Measurements from ENCODE around the gene MYLK2. TPM values are rescaled to one million over a fixed set of nuclear protein-coding genes. Genes with fewer than 3 reads are reported as not detected.
"Not testable (repeated sequence)": the region's sequence is repeated elsewhere in the genome, so short reads cannot be mapped to it uniquely, and the experiment has no call there.

The MYLK2 gene
- total and polyA plus RNA-seq, 4 experiments from 2014 or later = not detected

DNA sequence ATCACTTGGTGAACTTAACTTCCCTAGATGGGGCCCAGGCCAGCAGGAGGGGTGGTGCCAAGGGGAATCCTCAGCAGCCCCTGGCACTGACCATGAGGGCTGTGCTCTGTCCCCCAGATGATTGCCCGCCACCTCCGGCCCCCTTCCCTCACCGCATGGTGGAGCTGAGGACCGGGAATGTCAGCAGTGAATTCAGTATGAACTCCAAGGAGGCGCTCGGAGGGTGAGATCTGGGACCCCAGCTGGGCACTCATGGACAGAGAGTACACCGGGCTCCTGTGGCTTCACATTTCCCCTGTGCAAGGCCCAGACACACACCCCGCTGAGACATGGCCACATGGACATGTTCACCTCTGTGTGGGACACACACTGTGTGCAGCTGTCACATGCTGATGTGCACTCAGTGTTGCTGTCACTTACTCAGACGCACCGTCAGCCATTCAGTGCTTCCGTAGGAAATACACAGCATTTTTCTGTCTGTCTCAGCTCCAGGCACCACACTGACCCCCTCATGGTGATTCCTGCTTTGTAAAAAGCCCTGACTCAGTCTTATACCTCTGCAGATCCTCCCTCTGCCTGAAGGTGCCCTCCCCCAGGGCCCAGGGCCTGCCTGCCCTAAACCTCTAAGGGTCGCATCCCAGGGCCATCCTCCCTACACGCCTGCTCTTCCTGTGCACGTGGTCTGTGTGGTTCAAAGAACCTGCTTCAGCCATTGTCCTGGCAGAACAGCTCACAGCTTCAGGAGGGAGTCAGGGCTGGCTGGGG lies 4.4 kb downstream of the MYLK2 start:
- no peaks in the 10 kb centered on the region for H3K36me3 Mint-ChIP-seq
- Histone ChIP-seq H3K27me3 (ENCODE audit: insufficient read depth, low read length) (no peaks in the 10 kb centered on the region), H3K4me1 (ENCODE audit: insufficient read depth, low read length) (no peaks in the 10 kb centered on the region), H3K36me3 (ENCODE audit: insufficient read depth, low read length) (no peaks in the 10 kb centered on the region), H3K9me3 (ENCODE audit: control insufficient read depth in 1 of 2, low read length in 2 of 2) (no peaks in the 10 kb centered on the region), H3K27ac (ENCODE audit: low read depth, low read length) (no peak overlapping the region), H3K4me3 (ENCODE audit: low read length in 2 of 2) (no peak overlapping the region)
- intact Hi-C loops (cut with micrococcal nuclease) = loop anchor here (1.0 to 10.0 kb wide), 3 partner anchors 269 to 955 kb away; no protein-coding TSS in a partner anchor
- ChIA-PET POLR2A (ENCODE audit: partially characterized antibody) (no interaction called here), CTCF (ENCODE audit: partially characterized antibody) (interaction anchor here (0.6 to 5.3 kb wide), 22 partner anchors 10 to 955 kb away, joined by 3 to 47 read pairs (median 8); partner anchors contain the start of gene PDRG1)
- H3K27me3 Mint-ChIP-seq = peaks cover 0 to 2% of the 10 kb centered on the region in 2 donors
- H3K4me3 Mint-ChIP-seq = peak overlapping the region in 1 of 8 donors; percentile 29
- peaks cover 0 to 7% (median 6%) of the 10 kb centered on the region in 4 donors for H3K4me1 Mint-ChIP-seq
- no peak for DNase-seq
- H3K27ac Mint-ChIP-seq = no peak overlapping the region
- no peaks in the 10 kb centered on the region for H3K9me3 Mint-ChIP-seq

DNA sequence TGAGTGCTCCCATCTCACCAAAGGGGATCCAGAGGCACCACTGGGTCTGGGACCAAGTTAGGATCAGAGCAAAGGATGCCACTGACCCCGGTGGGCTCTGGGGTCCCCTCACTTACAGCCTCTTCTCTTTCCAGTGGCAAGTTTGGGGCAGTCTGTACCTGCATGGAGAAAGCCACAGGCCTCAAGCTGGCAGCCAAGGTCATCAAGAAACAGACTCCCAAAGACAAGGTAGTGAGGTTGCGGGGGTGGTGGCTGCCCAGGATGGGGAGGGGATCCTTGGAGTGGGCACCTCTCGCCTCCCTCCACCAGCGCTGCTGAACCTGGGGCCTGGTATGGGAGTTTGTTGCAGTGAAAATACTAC lies 4.9 kb downstream of the MYLK2 start:
- Mint-ChIP-seq H3K4me3 (no peak overlapping the region), H3K4me1 (peaks cover 0 to 7% (median 6%) of the 10 kb centered on the region in 4 donors), H3K27me3 (peaks cover 0 to 2% of the 10 kb centered on the region in 2 donors), H3K9me3 (no peaks in the 10 kb centered on the region), H3K27ac (no peak overlapping the region), H3K36me3 (no peaks in the 10 kb centered on the region)
- Histone ChIP-seq H3K4me3 (ENCODE audit: low read length in 2 of 2) (no peak overlapping the region), H3K27ac (ENCODE audit: low read depth, low read length) (no peak overlapping the region), H3K27me3 (ENCODE audit: insufficient read depth, low read length) (no peaks in the 10 kb centered on the region), H3K9me3 (ENCODE audit: control insufficient read depth in 1 of 2, low read length in 2 of 2) (no peaks in the 10 kb centered on the region), H3K4me1 (ENCODE audit: insufficient read depth, low read length) (no peaks in the 10 kb centered on the region), H3K36me3 (ENCODE audit: insufficient read depth, low read length) (no peaks in the 10 kb centered on the region)
- POLR2A ChIA-PET (ENCODE audit: partially characterized antibody) = no interaction called here
- DNase-seq = no peak
- intact Hi-C loops (cut with micrococcal nuclease) = loop anchor here (10.0 kb wide), 1 partner anchor 831 kb away; no protein-coding TSS in a partner anchor
- CTCF ChIA-PET (ENCODE audit: partially characterized antibody) = interaction anchor here (0.6 to 5.3 kb wide), 10 partner anchors 14 to 829 kb away, joined by 3 to 47 read pairs (median 12); no protein-coding TSS in a partner anchor

DNA sequence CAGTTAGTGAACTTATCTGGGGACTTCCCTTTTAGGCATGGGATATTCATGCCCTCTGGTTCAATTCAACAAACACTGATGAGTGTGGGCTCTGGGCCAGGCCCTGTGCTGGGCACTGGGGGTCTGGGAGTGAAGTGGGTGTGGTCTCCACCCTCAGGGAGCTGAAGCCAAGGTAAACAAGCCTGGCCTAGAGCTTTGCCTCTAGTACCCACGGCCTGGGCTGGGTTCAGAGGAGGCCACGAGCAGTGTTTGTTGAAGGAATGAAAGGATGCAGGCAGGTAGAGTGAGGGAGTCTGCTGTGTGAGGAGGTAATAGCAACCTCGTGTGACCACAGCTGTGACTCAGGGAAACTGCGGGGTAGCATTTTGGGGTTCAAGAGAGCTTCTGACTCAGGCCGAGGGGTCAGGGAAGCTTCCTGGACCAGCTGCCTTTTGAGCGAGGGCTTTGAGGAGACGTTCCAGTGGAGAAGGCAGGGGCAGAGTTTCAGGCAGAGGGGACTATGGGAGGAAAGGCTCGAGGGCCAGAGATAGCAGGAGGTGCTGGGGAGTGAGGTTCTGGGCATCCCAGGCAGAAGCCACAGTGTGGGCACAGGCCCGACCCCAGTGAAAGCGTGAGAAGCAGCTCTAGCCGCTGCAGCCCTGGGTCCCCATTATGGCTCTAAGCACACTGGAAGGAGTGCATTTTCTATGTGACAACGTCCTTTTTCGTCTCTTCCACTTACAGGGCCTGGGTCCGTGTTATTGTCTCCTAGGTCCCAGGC lies 5.6 kb downstream of the MYLK2 start:
- intact Hi-C loops (cut with micrococcal nuclease) = loop anchor here (10.0 kb wide), 1 partner anchor 830 kb away; no protein-coding TSS in a partner anchor
- no peaks in the 10 kb centered on the region for H3K9me3 Mint-ChIP-seq
- Histone ChIP-seq H3K9me3 (ENCODE audit: control insufficient read depth in 1 of 2, low read length in 2 of 2) (no peaks in the 10 kb centered on the region), H3K27ac (ENCODE audit: low read depth, low read length) (no peak overlapping the region), H3K36me3 (ENCODE audit: insufficient read depth, low read length) (no peaks in the 10 kb centered on the region), H3K27me3 (ENCODE audit: insufficient read depth, low read length) (no peaks in the 10 kb centered on the region), H3K4me1 (ENCODE audit: insufficient read depth, low read length) (no peaks in the 10 kb centered on the region), H3K4me3 (ENCODE audit: low read length in 2 of 2) (no peak overlapping the region)
- no peak for DNase-seq
- peaks cover 0 to 2% of the 10 kb centered on the region in 2 donors for H3K27me3 Mint-ChIP-seq
- H3K27ac Mint-ChIP-seq = no peak overlapping the region
- no peak overlapping the region for H3K4me3 Mint-ChIP-seq
- H3K4me1 Mint-ChIP-seq = peaks cover 0 to 7% (median 6%) of the 10 kb centered on the region in 4 donors
- no peaks in the 10 kb centered on the region for H3K36me3 Mint-ChIP-seq
- POLR2A ChIA-PET (ENCODE audit: partially characterized antibody) = no interaction called here
- CTCF ChIA-PET (ENCODE audit: partially characterized antibody) = interaction anchor here (1.2 to 5.3 kb wide), 4 partner anchors 13 to 207 kb away, joined by 4 to 47 read pairs (median 28); no protein-coding TSS in a partner anchor

- Histone ChIP-seq H3K4me3 (ENCODE audit: low read length in 2 of 2) (no peak overlapping the region), H3K9me3 (ENCODE audit: control insufficient read depth in 1 of 2, low read length in 2 of 2) (no peaks in the 10 kb centered on the region), H3K36me3 (ENCODE audit: insufficient read depth, low read length) (no peaks in the 10 kb centered on the region), H3K27me3 (ENCODE audit: insufficient read depth, low read length) (no peaks in the 10 kb centered on the region), H3K27ac (ENCODE audit: low read depth, low read length) (no peak overlapping the region), H3K4me1 (ENCODE audit: insufficient read depth, low read length) (no peaks in the 10 kb centered on the region)
- POLR2A ChIA-PET (ENCODE audit: partially characterized antibody) = no interaction called here
- CTCF ChIA-PET (ENCODE audit: partially characterized antibody) = interaction anchor here (1.2 to 1.5 kb wide), 3 partner anchors 21 to 206 kb away, joined by 3 to 4 read pairs (median 3); no protein-coding TSS in a partner anchor
- no peak for DNase-seq
- H3K9me3 Mint-ChIP-seq = no peaks in the 10 kb centered on the region
- H3K36me3 Mint-ChIP-seq = no peaks in the 10 kb centered on the region
- H3K27ac Mint-ChIP-seq = no peak overlapping the region
- H3K27me3 Mint-ChIP-seq = peaks cover 0 to 2% of the 10 kb centered on the region in 2 donors
- H3K4me3 Mint-ChIP-seq = no peak overlapping the region
- H3K4me1 Mint-ChIP-seq = peaks cover 0 to 7% (median 6%) of the 10 kb centered on the region in 4 donors
- intact Hi-C loops (cut with micrococcal nuclease) = loop anchor here (10.0 kb wide), 1 partner anchor 829 kb away; no protein-coding TSS in a partner anchor
These were observed 6.9 kb downstream of the MYLK2 start for GRCh38 chr20:31826074-31826473.

- no peak overlapping the region for H3K27ac ChIP-seq (ENCODE audit: low read depth, low read length)
- no peaks in the 10 kb centered on the region for H3K27me3 ChIP-seq (ENCODE audit: insufficient read depth, low read length)
- Mint-ChIP-seq H3K4me3 (no peak overlapping the region), H3K9me3 (no peaks in the 10 kb centered on the region), H3K27me3 (no peaks in the 10 kb centered on the region), H3K36me3 (no peaks in the 10 kb centered on the region), H3K27ac (no peak overlapping the region), H3K4me1 (peaks cover 0 to 7% (median 6%) of the 10 kb centered on the region in 4 donors)
- H3K36me3 ChIP-seq (ENCODE audit: insufficient read depth, low read length) = no peaks in the 10 kb centered on the region
- no peaks in the 10 kb centered on the region for H3K9me3 ChIP-seq (ENCODE audit: control insufficient read depth in 1 of 2, low read length in 2 of 2)
- H3K4me1 ChIP-seq (ENCODE audit: insufficient read depth, low read length) = no peaks in the 10 kb centered on the region
- intact Hi-C loops (cut with micrococcal nuclease) = loop anchor here (10.0 kb wide), 1 partner anchor 828 kb away; no protein-coding TSS in a partner anchor
- no peak for DNase-seq
- ChIA-PET POLR2A (ENCODE audit: partially characterized antibody) (no interaction called here), CTCF (ENCODE audit: partially characterized antibody) (interaction anchor here (1.2 to 1.5 kb wide), 4 partner anchors 20 to 205 kb away, joined by 3 to 4 read pairs (median 3); no protein-coding TSS in a partner anchor)
- H3K4me3 ChIP-seq (ENCODE audit: low read length in 2 of 2) = no peak overlapping the region
These were observed 7.9 kb downstream of the MYLK2 start for GRCh38 chr20:31827059-31827458.

- H3K27ac Mint-ChIP-seq; H3K4me1 Mint-ChIP-seq; POLR2A ChIA-PET (ENCODE audit: partially characterized antibody); H3K27me3 Mint-ChIP-seq; H3K9me3 Mint-ChIP-seq; H3K27ac ChIP-seq (ENCODE audit: low read depth, low read length); H3K4me3 Mint-ChIP-seq; H3K27me3 ChIP-seq (ENCODE audit: insufficient read depth, low read length); H3K4me3 ChIP-seq (ENCODE audit: low read length in 2 of 2); H3K36me3 ChIP-seq (ENCODE audit: insufficient read depth, low read length); H3K9me3 ChIP-seq (ENCODE audit: control insufficient read depth in 1 of 2, low read length in 2 of 2); H3K36me3 Mint-ChIP-seq; H3K4me1 ChIP-seq (ENCODE audit: insufficient read depth, low read length); DNase-seq: not testable (repeated sequence)
- CTCF ChIA-PET (ENCODE audit: partially characterized antibody) = interaction anchor here (1.2 kb wide), 1 partner anchor 24 kb away, joined by 3 read pairs; no protein-coding TSS in a partner anchor
- intact Hi-C loops (cut with micrococcal nuclease) = loop anchor here (10.0 kb wide), 1 partner anchor 827 kb away; no protein-coding TSS in a partner anchor
These were observed 8.9 kb downstream of the MYLK2 start for GRCh38 chr20:31828016-31828415.

DNA sequence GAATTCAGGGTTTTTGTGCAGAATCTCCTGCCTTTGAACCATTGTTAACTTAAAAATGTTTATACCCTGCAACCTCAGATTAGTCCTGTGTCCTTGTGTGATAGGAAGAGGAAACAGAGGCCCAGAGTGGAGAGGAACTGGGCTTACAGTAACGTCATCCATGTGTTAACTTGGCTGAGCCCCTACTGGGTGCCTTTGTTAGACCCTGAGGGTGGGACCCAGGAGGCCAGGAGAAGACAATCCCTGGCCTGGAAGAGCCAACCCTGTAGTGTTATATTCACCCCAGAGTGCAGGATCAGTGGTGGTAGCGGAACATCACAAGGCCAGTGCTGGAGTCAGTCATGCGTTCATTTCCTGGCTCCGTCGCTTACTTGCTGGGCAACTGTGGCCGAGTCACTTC lies 10.6 kb downstream of the MYLK2 start:
- H3K27me3 Mint-ChIP-seq = no peaks in the 10 kb centered on the region
- Histone ChIP-seq H3K27ac (ENCODE audit: low read depth, low read length) (no peak overlapping the region), H3K36me3 (ENCODE audit: insufficient read depth, low read length) (no peaks in the 10 kb centered on the region), H3K4me3 (ENCODE audit: low read length in 2 of 2) (no peak overlapping the region), H3K9me3 (ENCODE audit: control insufficient read depth in 1 of 2, low read length in 2 of 2) (no peaks in the 10 kb centered on the region), H3K4me1 (ENCODE audit: insufficient read depth, low read length) (no peaks in the 10 kb centered on the region), H3K27me3 (ENCODE audit: insufficient read depth, low read length) (no peaks in the 10 kb centered on the region)
- H3K4me3 Mint-ChIP-seq = no peak overlapping the region
- ChIA-PET POLR2A (ENCODE audit: partially characterized antibody) (no interaction called here), CTCF (ENCODE audit: partially characterized antibody) (interaction anchor here (0.6 to 1.4 kb wide), 2 partner anchors 13 to 201 kb away, joined by 3 read pairs; no protein-coding TSS in a partner anchor)
- no peak overlapping the region for H3K27ac Mint-ChIP-seq
- H3K36me3 Mint-ChIP-seq = no peaks in the 10 kb centered on the region
- no peaks in the 10 kb centered on the region for H3K4me1 Mint-ChIP-seq
- intact Hi-C loops (cut with micrococcal nuclease) = loop anchor here (10.0 kb wide), 1 partner anchor 825 kb away; no protein-coding TSS in a partner anchor
- no peaks in the 10 kb centered on the region for H3K9me3 Mint-ChIP-seq
- DNase-seq = no peak

Data from CD4-positive, alpha-beta memory T cell (primary cell).